SK-N-SH treated with all-trans-retinoic acid at 6 μM for 48 hours (cell line): ENCODE results near the gene COQ5.

Experiments used
- ATAC-seq: fragments of 200-7000 bp; cut with Tn5 transposase; 3 replicates; pipeline ENCODE4 v1.9.1; 2020; ENCODE audit warnings: mild to moderate bottlenecking, moderate library complexity
- ARNTL ChIP-seq: fragments of 450-650 bp; formaldehyde crosslinking; IDR thresholded peaks from 2 replicates; pipeline ENCODE4 v1.5.0; 2020; ENCODE audit warnings: low read depth, mild to moderate bottlenecking, moderate library complexity, borderline replicate concordance
- BACH2 ChIP-seq: fragments of 250-450 bp; sonication (Bioruptor Pico); IDR thresholded peaks from 2 replicates; pipeline ENCODE4 v1.9.0; 2021; ENCODE audit warnings: mild to moderate bottlenecking, borderline replicate concordance
- CSDC2 ChIP-seq: fragments of 250-450 bp; sonication (Bioruptor Pico); IDR thresholded peaks from 2 replicates; pipeline ENCODE4 v1.5.0; 2020; ENCODE audit warnings: mild to moderate bottlenecking, moderate library complexity
- GLIS3 ChIP-seq: fragments of 250-450 bp; sonication (Bioruptor Pico); IDR thresholded peaks from 2 replicates; pipeline ENCODE4 v1.5.0; 2020; ENCODE audit warnings: mild to moderate bottlenecking, moderate library complexity
- ISL1 ChIP-seq: fragments of 250-450 bp; sonication (Bioruptor Pico); IDR thresholded peaks from 2 replicates; pipeline ENCODE4 v2.1.2; 2022; ENCODE audit warnings: mild to moderate bottlenecking, moderate library complexity
- OSR1 ChIP-seq: fragments of 250-450 bp; sonication (Bioruptor Pico); IDR thresholded peaks from 2 replicates; pipeline ENCODE4 v1.8.0; 2022; ENCODE audit warnings: moderate library complexity, mild to moderate bottlenecking, inconsistent platforms
- PPARA ChIP-seq: fragments of 250-450 bp; sonication (Bioruptor Pico); IDR thresholded peaks from 2 replicates; pipeline ENCODE4 v1.5.0; 2020; ENCODE audit warnings: mild to moderate bottlenecking, borderline replicate concordance
- SNAI2 ChIP-seq: fragments of 250-450 bp; sonication (Bioruptor Pico); IDR thresholded peaks from 2 replicates; pipeline ENCODE4 v1.5.0; 2020; ENCODE audit warnings: mild to moderate bottlenecking, moderate library complexity
- TCF4 ChIP-seq: fragments of 250-450 bp; sonication (Bioruptor Pico); IDR thresholded peaks from 2 replicates; pipeline ENCODE4 v1.8.0; 2021; ENCODE audit warnings: mild to moderate bottlenecking, moderate library complexity, borderline replicate concordance
- TOX ChIP-seq: fragments of 250-450 bp; sonication (Bioruptor Pico); IDR thresholded peaks from 2 replicates; pipeline ENCODE4 v1.8.0; 2021; ENCODE audit warnings: mild to moderate bottlenecking, moderate library complexity, borderline replicate concordance
- ZC3H10 ChIP-seq: fragments of 250-450 bp; sonication (Bioruptor Pico); IDR thresholded peaks from 2 replicates; pipeline ENCODE4 v1.5.1; 2021; ENCODE audit warnings: mild to moderate bottlenecking, moderate library complexity
- ZFP3 ChIP-seq: fragments of 250-450 bp; sonication (Bioruptor Pico); IDR thresholded peaks from 2 replicates; pipeline ENCODE4 v1.5.0; 2020; ENCODE audit warnings: mild to moderate bottlenecking, moderate library complexity
- ZFP30 ChIP-seq: fragments of 450-650 bp; formaldehyde crosslinking; IDR thresholded peaks from 2 replicates; pipeline ENCODE4 v1.5.0; 2022; ENCODE audit warnings: mild to moderate bottlenecking, moderate library complexity
- ZNF565 ChIP-seq: fragments of 450-650 bp; formaldehyde crosslinking; conservative IDR thresholded peaks from 2 replicates; pipeline ENCODE4 v1.5.0; 2020; ENCODE audit warnings: low read depth, mild to moderate bottlenecking, moderate library complexity
- ZNF70 ChIP-seq: fragments of 450-650 bp; formaldehyde crosslinking; IDR thresholded peaks from 2 replicates; pipeline ENCODE4 v1.5.0; 2020; ENCODE audit warnings: mild to moderate bottlenecking, moderate library complexity
- ZNF8 ChIP-seq: fragments of 450-650 bp; formaldehyde crosslinking; IDR thresholded peaks from 2 replicates; pipeline ENCODE4 v1.5.0; 2020; ENCODE audit warnings: mild to moderate bottlenecking, moderate library complexity
- TF ChIP-seq, protein P1 (sequence below): fragments of 250-450 bp; sonication (Bioruptor Pico); IDR thresholded peaks from 2 replicates; pipeline ENCODE4 v1.5.0; 2020; ENCODE audit warnings: mild to moderate bottlenecking, moderate library complexity
- TF ChIP-seq, protein P2 (sequence below): fragments of 250-450 bp; sonication (Bioruptor Pico); IDR thresholded peaks from 2 replicates; pipeline ENCODE4 v1.5.1; 2021; ENCODE audit warnings: mild to moderate bottlenecking, moderate library complexity
- TF ChIP-seq, protein P3 (sequence below): fragments of 250-450 bp; sonication (Bioruptor Pico); IDR thresholded peaks from 2 replicates; pipeline ENCODE4 v1.8.0; 2021; ENCODE audit warnings: low read depth, mild to moderate bottlenecking, moderate library complexity, borderline replicate concordance
- TF ChIP-seq, protein P4 (sequence below): fragments of 250-450 bp; sonication (Bioruptor Pico); IDR thresholded peaks from 2 replicates; pipeline ENCODE4 v1.5.1; 2020; ENCODE audit warnings: low read depth, mild to moderate bottlenecking, moderate library complexity

Gene COQ5

DNA sequence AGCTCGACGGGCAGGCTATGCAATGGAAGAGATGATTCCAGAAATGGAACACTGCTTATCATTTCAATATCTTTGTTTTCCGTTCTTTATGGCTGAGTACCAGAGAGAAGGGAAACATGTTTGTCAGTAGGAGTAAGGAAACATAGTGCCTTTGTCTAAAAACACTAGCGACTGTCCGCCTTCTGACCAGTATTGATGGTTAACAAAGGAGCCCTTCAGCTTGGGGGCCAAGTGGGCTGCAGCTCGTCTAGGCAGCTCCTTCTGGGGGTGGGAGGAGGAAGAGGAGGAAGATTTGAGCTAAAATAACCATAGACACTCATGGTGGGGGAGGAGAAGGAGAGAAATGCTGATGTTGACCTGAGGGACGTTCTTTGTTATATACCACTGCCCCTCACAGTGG lies 15.0 kb downstream of the COQ5 start (continued):
- TF ChIP-seq, protein P1, sequence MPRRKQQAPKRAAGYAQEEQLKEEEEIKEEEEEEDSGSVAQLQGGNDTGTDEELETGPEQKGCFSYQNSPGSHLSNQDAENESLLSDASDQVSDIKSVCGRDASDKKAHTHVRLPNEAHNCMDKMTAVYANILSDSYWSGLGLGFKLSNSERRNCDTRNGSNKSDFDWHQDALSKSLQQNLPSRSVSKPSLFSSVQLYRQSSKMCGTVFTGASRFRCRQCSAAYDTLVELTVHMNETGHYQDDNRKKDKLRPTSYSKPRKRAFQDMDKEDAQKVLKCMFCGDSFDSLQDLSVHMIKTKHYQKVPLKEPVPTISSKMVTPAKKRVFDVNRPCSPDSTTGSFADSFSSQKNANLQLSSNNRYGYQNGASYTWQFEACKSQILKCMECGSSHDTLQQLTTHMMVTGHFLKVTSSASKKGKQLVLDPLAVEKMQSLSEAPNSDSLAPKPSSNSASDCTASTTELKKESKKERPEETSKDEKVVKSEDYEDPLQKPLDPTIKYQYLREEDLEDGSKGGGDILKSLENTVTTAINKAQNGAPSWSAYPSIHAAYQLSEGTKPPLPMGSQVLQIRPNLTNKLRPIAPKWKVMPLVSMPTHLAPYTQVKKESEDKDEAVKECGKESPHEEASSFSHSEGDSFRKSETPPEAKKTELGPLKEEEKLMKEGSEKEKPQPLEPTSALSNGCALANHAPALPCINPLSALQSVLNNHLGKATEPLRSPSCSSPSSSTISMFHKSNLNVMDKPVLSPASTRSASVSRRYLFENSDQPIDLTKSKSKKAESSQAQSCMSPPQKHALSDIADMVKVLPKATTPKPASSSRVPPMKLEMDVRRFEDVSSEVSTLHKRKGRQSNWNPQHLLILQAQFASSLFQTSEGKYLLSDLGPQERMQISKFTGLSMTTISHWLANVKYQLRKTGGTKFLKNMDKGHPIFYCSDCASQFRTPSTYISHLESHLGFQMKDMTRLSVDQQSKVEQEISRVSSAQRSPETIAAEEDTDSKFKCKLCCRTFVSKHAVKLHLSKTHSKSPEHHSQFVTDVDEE (CRISPR knock-in tag), result no peak
- TF ChIP-seq ARNTL (CRISPR knock-in tag), result no peak
- no peak for TF ChIP-seq ZFP3 (CRISPR knock-in tag)

DNA sequence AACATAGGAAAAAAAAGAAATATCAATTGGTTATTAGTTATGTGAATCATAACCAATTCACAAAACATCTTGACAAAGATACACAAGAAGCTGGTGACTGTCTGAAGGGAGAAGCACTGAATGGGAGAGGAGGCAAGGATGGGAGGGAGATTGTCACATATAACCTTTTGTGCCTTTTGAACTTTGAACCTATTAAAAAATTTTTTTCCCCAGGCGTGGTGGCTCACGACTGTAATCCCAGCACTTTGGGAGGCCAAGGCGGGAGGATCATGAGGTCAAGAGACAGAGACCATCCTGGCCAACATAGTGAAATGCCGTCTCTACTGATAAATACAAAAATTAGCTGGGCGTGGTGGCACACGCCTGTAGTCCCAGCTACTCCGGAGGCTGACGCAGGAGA lies 20.4 kb downstream of the COQ5 start:
- TF ChIP-seq, protein P2, sequence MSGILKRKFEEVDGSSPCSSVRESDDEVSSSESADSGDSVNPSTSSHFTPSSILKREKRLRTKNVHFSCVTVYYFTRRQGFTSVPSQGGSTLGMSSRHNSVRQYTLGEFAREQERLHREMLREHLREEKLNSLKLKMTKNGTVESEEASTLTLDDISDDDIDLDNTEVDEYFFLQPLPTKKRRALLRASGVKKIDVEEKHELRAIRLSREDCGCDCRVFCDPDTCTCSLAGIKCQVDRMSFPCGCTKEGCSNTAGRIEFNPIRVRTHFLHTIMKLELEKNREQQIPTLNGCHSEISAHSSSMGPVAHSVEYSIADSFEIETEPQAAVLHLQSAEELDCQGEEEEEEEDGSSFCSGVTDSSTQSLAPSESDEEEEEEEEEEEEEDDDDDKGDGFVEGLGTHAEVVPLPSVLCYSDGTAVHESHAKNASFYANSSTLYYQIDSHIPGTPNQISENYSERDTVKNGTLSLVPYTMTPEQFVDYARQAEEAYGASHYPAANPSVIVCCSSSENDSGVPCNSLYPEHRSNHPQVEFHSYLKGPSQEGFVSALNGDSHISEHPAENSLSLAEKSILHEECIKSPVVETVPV (CRISPR knock-in tag), result no peak
- TF ChIP-seq ZFP30 (no peak), OSR1 (CRISPR knock-in tag) (no peak)
- no peak for ATAC-seq

DNA sequence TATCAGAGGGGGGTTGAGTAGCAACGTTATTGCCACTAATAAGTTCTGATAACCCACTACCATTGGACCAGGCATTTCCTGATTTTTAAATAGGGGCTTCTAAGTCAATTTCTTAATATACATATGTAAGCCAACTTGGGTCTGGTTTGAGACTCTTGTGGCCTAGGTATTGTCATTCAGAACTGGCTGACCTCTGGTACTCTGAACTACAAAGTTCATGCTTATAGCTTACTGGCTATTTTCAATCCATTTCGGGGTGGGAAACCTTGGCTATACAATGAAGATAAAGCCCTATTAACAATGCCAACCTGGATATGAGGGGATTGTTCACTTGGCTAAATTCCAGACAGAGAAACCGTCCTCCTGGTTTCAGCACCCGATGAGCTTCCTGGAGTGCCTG lies 24.4 kb downstream of the COQ5 start:
- no peak for ATAC-seq
- TF ChIP-seq TCF4 (CRISPR knock-in tag), result no peak
- no peak for TF ChIP-seq ZFP30
- no peak for TF ChIP-seq BACH2 (CRISPR knock-in tag)
- no peak for TF ChIP-seq GLIS3
- no peak for TF ChIP-seq TOX (CRISPR knock-in tag)
- TF ChIP-seq ZC3H10 (CRISPR knock-in tag), result no peak
- TF ChIP-seq, protein P2 (CRISPR knock-in tag), result no peak
- no peak for TF ChIP-seq OSR1 (CRISPR knock-in tag)
- TF ChIP-seq ISL1 (CRISPR knock-in tag), result no peak
- no peak for TF ChIP-seq CSDC2 (CRISPR knock-in tag)
- TF ChIP-seq ZFP3 (CRISPR knock-in tag), result no peak

DNA sequence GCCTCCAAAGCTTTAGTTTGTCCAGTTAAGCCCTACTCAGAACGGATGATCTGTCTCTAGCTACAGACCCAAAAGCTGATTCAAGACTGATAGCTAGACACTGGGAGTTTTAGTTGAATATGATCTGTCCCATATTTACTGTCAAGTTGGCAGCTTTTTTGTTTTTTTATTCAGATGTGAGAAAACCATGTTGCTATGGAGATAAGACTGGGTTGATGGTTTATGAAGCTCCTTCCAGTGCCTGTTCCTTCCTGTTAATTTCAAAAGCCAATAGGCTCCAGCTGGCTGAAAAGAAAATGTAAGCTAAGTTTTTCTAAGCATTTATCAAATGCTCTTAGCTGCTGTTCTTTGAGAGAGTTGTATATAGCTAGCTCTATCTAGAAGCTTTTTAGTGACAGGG lies 28.4 kb downstream of the COQ5 start:
- TF ChIP-seq ZC3H10 (CRISPR knock-in tag) (no peak), SNAI2 (CRISPR knock-in tag) (no peak), GLIS3 (no peak), ZFP30 (no peak), TCF4 (CRISPR knock-in tag) (no peak), ISL1 (CRISPR knock-in tag) (no peak), ZNF70 (CRISPR knock-in tag) (no peak), ZNF565 (CRISPR knock-in tag) (no peak), PPARA (CRISPR knock-in tag) (no peak), CSDC2 (CRISPR knock-in tag) (no peak), ZNF8 (no peak), ZFP3 (CRISPR knock-in tag) (no peak), ARNTL (CRISPR knock-in tag) (no peak)
- TF ChIP-seq, protein P3, sequence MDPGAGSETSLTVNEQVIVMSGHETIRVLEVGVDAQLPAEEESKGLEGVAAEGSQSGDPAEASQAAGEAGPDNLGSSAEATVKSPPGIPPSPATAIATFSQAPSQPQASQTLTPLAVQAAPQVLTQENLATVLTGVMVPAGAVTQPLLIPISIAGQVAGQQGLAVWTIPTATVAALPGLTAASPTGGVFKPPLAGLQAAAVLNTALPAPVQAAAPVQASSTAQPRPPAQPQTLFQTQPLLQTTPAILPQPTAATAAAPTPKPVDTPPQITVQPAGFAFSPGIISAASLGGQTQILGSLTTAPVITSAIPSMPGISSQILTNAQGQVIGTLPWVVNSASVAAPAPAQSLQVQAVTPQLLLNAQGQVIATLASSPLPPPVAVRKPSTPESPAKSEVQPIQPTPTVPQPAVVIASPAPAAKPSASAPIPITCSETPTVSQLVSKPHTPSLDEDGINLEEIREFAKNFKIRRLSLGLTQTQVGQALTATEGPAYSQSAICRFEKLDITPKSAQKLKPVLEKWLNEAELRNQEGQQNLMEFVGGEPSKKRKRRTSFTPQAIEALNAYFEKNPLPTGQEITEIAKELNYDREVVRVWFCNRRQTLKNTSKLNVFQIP (CRISPR knock-in tag), result no peak
- TF ChIP-seq, protein P4, sequence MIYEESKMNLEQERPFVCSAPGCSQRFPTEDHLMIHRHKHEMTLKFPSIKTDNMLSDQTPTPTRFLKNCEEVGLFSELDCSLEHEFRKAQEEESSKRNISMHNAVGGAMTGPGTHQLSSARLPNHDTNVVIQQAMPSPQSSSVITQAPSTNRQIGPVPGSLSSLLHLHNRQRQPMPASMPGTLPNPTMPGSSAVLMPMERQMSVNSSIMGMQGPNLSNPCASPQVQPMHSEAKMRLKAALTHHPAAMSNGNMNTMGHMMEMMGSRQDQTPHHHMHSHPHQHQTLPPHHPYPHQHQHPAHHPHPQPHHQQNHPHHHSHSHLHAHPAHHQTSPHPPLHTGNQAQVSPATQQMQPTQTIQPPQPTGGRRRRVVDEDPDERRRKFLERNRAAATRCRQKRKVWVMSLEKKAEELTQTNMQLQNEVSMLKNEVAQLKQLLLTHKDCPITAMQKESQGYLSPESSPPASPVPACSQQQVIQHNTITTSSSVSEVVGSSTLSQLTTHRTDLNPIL (CRISPR knock-in tag), result no peak
- no peak for ATAC-seq
